PC-3 (cell line): ENCODE results near the gene PAOX. TPM values are rescaled to one million over a fixed set of nuclear protein-coding genes. Genes with fewer than 3 reads are reported as not detected.

ENCODE experiments used
- ATAC-seq: fragments of 200-7000 bp; cut with Tn5 transposase; 2 replicates; pipeline ENCODE4 v1.9.1; 2020; ENCODE audit warnings: mild to moderate bottlenecking, moderate library complexity
- BruUV-seq: library from RNA; stranded (reverse); fragments of 400-500 nt; replicated peaks from 2 replicates; lab custom pipeline; 2021; lab: Mats Ljungman, UMichigan
- CTCF ChIA-PET: fragments of 300-600 bp; sonication (Branson Sonifier 250); formaldehyde crosslinking; loops from one replicate; lab custom pipeline; 2022; ENCODE audit warnings: antibody characterized with exemption; lab: Charles Lee
- POLR2A ChIA-PET: fragments of 300-600 bp; sonication (Branson Sonifier 250); formaldehyde crosslinking; loops from one replicate; lab custom pipeline; 2022; ENCODE audit warnings: antibody characterized with exemption; ENCODE audit not compliant: unreplicated experiment; lab: Charles Lee
- DNase-seq: peaks from one replicate; pipeline ENCODE4 v3.0.0-alpha.2; 2015
- H2AFZ ChIP-seq: fragments of 300-600 bp; sonication (generic); 2 replicates; pipeline ENCODE4 v1.6.0; 2016; ENCODE audit warnings: antibody characterized with exemption, low read length
- H3F3A ChIP-seq: fragments of 300-600 bp; sonication (generic); one replicate; pipeline ENCODE4 v1.6.0; 2017; ENCODE audit warnings: antibody characterized with exemption, low read length, control low read depth, mild to moderate bottlenecking; ENCODE audit not compliant: unreplicated experiment
- H3K27ac ChIP-seq: fragments of 300-600 bp; sonication (generic); 2 replicates; pipeline ENCODE4 v1.5.1; 2016; ENCODE audit warnings: mild to moderate bottlenecking, low read length
- H3K27me3 ChIP-seq: fragments of 300-600 bp; sonication (generic); 2 replicates; pipeline ENCODE4 v1.6.1; 2016; ENCODE audit warnings: low read length, mixed read lengths
- H3K36me3 ChIP-seq: fragments of 300-600 bp; sonication (generic); 2 replicates; pipeline ENCODE4 v1.6.1; 2016; ENCODE audit warnings: low read depth, mixed run types, low read length, mixed read lengths
- H3K4me1 ChIP-seq: fragments of 300-600 bp; sonication (generic); 2 replicates; pipeline ENCODE4 v1.5.1; 2016; ENCODE audit warnings: low read length; ENCODE audit not compliant: insufficient read depth
- H3K4me2 ChIP-seq: fragments of 300-600 bp; sonication (generic); 2 replicates; pipeline ENCODE4 v1.6.0; 2016; ENCODE audit warnings: low read length
- H3K4me3 ChIP-seq: fragments of 300-600 bp; sonication (generic); 2 replicates; pipeline ENCODE4 v1.5.1; 2016; ENCODE audit warnings: mild to moderate bottlenecking, low read length, mixed read lengths
- H3K79me2 ChIP-seq: fragments of 300-600 bp; sonication (generic); 2 replicates; pipeline ENCODE4 v1.6.1; 2017; ENCODE audit warnings: low read length, mixed read lengths
- H3K9ac ChIP-seq: fragments of 300-600 bp; sonication (generic); 2 replicates; pipeline ENCODE4 v1.6.0; 2016; ENCODE audit warnings: mild to moderate bottlenecking, low read length
- H3K9me2 ChIP-seq: fragments of 300-600 bp; sonication (generic); replicated peaks from 2 replicates; pipeline ENCODE4 v1.6.1; 2016; ENCODE audit warnings: mixed run types, low read length, mixed read lengths
- H3K9me3 ChIP-seq: fragments of 300-600 bp; sonication (generic); 2 replicates; pipeline ENCODE4 v1.6.1; 2016; ENCODE audit warnings: low read length, mixed read lengths
- H4K20me1 ChIP-seq: fragments of 300-600 bp; sonication (generic); 2 replicates; pipeline ENCODE4 v1.6.1; 2016; ENCODE audit warnings: low read length, mixed read lengths
- EZH2 ChIP-seq: fragments of 300-600 bp; sonication (generic); IDR thresholded peaks from one replicate; pipeline ENCODE4 v1.6.1; 2017; ENCODE audit warnings: antibody characterized with exemption, mild to moderate bottlenecking, low read length; ENCODE audit not compliant: unreplicated experiment
- EZH2phosphoT487 ChIP-seq: fragments of 300-600 bp; sonication (generic); IDR thresholded peaks from 2 replicates; pipeline ENCODE4 v1.6.1; 2018; ENCODE audit warnings: mild to moderate bottlenecking, antibody characterized with exemption, low read length, borderline replicate concordance
- intact Hi-C: fragments of 100-400 bp; cut with micrococcal nuclease; formaldehyde crosslinking; loops from 2 replicates; pipeline ENCODE4 v1.9.0; 2023
- total RNA-seq: library from RNA; depleted of rRNA; stranded (reverse); fragments of >200 nt; gene quantifications from 2 replicates; pipeline ENCODE4 v1.2.3, GENCODE V29; 2014
- TF ChIP-seq, protein P1 (sequence below): fragments of 300-600 bp; sonication (generic); conservative IDR thresholded peaks from 2 replicates; pipeline ENCODE4 v1.5.1; 2017; ENCODE audit warnings: antibody characterized with exemption, low read depth, mild to moderate bottlenecking, low read length

Gene PAOX
- total RNA-seq, 1 experiment from 2014 or later = 4.1 TPM

DNA sequence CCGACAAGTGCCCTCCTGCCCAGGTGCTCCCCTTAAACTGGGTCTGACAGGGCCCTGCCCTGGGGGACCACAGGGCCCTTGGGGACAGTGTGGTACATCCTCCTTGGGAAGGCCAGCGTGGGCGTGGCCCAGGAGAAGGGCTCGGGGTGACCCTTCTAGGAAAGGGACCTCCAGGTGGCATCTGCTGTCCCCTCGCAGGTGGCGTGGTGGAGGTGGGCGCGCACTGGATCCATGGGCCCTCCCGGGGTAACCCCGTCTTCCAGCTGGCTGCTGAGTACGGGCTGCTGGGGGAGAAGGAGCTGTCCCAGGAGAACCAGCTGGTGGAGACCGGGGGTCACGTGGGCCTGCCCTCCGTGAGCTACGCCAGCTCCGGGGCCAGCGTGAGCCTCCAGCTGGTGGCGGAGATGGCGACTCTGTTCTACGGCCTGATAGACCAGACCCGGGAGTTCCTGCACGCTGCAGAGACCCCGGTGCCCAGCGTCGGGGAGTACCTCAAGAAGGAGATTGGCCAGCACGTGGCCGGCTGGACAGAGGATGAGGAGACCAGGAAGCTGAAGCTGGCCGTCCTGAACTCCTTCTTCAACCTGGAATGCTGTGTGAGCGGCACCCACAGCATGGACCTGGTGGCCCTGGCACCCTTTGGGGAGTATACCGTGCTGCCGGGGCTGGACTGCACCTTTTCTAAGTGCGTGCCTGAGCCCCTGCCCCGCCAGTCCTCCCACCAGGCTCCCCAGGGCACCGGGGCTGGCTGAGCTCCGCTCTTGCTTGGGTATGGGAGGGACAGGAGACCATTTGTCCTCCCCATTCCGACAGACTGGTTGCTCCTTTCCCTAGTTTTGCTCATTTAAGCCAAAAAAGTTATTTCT, 972 bp downstream of the PAOX start:
- Histone ChIP-seq H3K27me3 (no peaks in the 10 kb centered on the region), H3K4me3 (peak overlapping the region; percentile 63; the same call in 1 of the 2 replicates), H3K9me2 (no peaks in the 10 kb centered on the region), H2AFZ (no peak overlapping the region), H3K9ac (no peak overlapping the region), H3K4me1 (no peaks in the 10 kb centered on the region), H3K36me3 (no peaks in the 10 kb centered on the region), H3F3A (no peaks in the 10 kb centered on the region), H3K79me2 (no peaks in the 10 kb centered on the region), H4K20me1 (no peaks in the 10 kb centered on the region), H3K9me3 (no peaks in the 10 kb centered on the region), H3K27ac (no peak overlapping the region), H3K4me2 (peak overlapping the region; percentile 77)
- CTCF ChIA-PET = no interaction called here
- ATAC-seq (no peak), DNase-seq (no peak)
- intact Hi-C loops = no loop called here
- TF ChIP-seq EZH2phosphoT487 (no peak), EZH2 (no peak)
- TF ChIP-seq, protein P1, sequence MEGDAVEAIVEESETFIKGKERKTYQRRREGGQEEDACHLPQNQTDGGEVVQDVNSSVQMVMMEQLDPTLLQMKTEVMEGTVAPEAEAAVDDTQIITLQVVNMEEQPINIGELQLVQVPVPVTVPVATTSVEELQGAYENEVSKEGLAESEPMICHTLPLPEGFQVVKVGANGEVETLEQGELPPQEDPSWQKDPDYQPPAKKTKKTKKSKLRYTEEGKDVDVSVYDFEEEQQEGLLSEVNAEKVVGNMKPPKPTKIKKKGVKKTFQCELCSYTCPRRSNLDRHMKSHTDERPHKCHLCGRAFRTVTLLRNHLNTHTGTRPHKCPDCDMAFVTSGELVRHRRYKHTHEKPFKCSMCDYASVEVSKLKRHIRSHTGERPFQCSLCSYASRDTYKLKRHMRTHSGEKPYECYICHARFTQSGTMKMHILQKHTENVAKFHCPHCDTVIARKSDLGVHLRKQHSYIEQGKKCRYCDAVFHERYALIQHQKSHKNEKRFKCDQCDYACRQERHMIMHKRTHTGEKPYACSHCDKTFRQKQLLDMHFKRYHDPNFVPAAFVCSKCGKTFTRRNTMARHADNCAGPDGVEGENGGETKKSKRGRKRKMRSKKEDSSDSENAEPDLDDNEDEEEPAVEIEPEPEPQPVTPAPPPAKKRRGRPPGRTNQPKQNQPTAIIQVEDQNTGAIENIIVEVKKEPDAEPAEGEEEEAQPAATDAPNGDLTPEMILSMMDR = no peak
- POLR2A ChIA-PET = no interaction called here
- BruUV-seq = no TSS peak

DNA sequence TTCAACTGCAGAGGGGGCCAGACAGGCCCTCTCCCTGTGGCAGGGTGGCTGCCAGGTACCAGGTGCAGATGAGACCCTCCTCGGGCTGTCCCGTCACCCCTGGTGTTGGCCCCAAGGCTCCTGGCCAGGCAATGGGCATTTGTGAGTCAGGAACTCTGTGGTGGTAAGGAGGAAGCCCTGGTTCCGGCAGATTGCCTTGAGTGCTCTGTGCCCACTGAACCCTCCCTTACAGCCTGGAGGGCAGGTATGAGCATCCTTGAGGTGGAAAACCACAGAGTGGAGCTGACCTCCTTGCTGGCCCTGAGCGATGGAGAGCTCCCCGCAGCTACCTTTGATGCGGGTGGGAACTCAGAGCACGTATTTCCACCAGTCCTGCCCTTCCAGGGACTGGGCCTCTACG, 2.0 kb downstream of the PAOX start:
- Histone ChIP-seq H3K79me2 (no peaks in the 10 kb centered on the region), H4K20me1 (no peaks in the 10 kb centered on the region), H3K4me2 (no peak overlapping the region), H3F3A (no peaks in the 10 kb centered on the region), H2AFZ (no peak overlapping the region), H3K4me1 (no peaks in the 10 kb centered on the region), H3K4me3 (no peak overlapping the region), H3K9ac (no peak overlapping the region), H3K36me3 (no peaks in the 10 kb centered on the region), H3K27ac (no peak overlapping the region), H3K27me3 (no peaks in the 10 kb centered on the region), H3K9me3 (no peaks in the 10 kb centered on the region), H3K9me2 (no peaks in the 10 kb centered on the region)
- ChIA-PET CTCF (no interaction called here), POLR2A (no interaction called here)
- BruUV-seq = TSS peak; percentile 29
- ATAC-seq (no peak), DNase-seq (no peak)
- TF ChIP-seq, protein P1 = no peak
- TF ChIP-seq EZH2phosphoT487 (no peak), EZH2 (no peak)
- intact Hi-C loops = no loop called here

DNA sequence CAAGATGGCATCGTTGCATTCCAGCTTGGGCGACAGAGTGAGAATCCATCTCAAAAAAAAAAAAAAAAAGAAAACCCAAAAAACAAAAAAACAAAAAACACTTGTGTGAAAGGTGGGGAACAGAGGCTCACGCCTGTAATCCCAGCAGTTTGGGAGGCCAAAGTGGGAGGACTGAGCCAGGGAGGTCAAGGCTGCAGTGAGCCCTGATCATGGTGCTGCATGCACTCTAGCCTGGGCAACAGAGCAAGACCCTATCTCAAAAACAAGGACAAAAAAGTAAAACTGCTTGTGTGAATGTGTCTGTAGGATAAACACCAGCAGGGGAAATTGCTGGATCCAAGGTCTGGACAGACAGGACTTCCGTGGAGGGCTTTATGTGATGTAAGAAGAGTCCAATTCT, 4.5 kb downstream of the PAOX start:
- DNase-seq (no peak), ATAC-seq (no peak)
- BruUV-seq = no TSS peak
- H3K27me3 ChIP-seq = no peaks in the 10 kb centered on the region
- no peaks in the 10 kb centered on the region for H3K9me3 ChIP-seq
- intact Hi-C loops = no loop called here
- no peaks in the 10 kb centered on the region for H3K36me3 ChIP-seq
- no peak overlapping the region for H2AFZ ChIP-seq
- ChIA-PET POLR2A (no interaction called here), CTCF (no interaction called here)
- TF ChIP-seq EZH2 (no peak), EZH2phosphoT487 (no peak)
- TF ChIP-seq, protein P1 = no peak
- no peaks in the 10 kb centered on the region for H3K9me2 ChIP-seq
- no peak overlapping the region for H3K4me2 ChIP-seq
- no peak overlapping the region for H3K9ac ChIP-seq
- no peaks in the 10 kb centered on the region for H3F3A ChIP-seq
- no peaks in the 10 kb centered on the region for H3K4me1 ChIP-seq
- H3K27ac ChIP-seq = no peak overlapping the region
- H3K4me3 ChIP-seq = no peak overlapping the region
- H4K20me1 ChIP-seq = no peaks in the 10 kb centered on the region
- H3K79me2 ChIP-seq = no peaks in the 10 kb centered on the region
